IMR-90 (cell line): ENCODE measurements around the gene PLEKHO2. TPM values are rescaled to one million over a fixed set of nuclear protein-coding genes. Genes with fewer than 3 reads are reported as not detected.

Source experiments
- ATAC-seq: fragments of 200-7000 bp; cut with Tn5 transposase; 2 replicates; pipeline ENCODE4 v1.9.1; 2020; ENCODE audit warnings: low read depth, mild to moderate bottlenecking, moderate library complexity
- BruUV-seq: library from RNA; stranded (reverse); fragments of 400-500 nt; replicated peaks from 2 replicates; lab custom pipeline; 2021; lab: Mats Ljungman, UMichigan
- CTCF ChIA-PET: fragments of 300-600 bp; formaldehyde crosslinking; extraction: SDS; loops from one replicate; lab custom pipeline; 2021; ENCODE audit warnings: antibody characterized with exemption; lab: Yijun Ruan, JAX
- POLR2A ChIA-PET: fragments of 300-600 bp; sonication (Branson Sonifier 250); formaldehyde crosslinking; loops from one replicate; lab custom pipeline; 2022; ENCODE audit warnings: antibody characterized with exemption; ENCODE audit not compliant: unreplicated experiment; lab: Charles Lee
- DNase-seq: peaks from one replicate; pipeline ENCODE4 v3.0.0; 2013
- H2AFZ ChIP-seq: replicated peaks from 2 replicates; pipeline ENCODE3; 2013; ENCODE audit warnings: low read length, mild to moderate bottlenecking; ENCODE audit not compliant: poor library complexity
- H2AK5ac ChIP-seq: 2 replicates; pipeline ENCODE4 v1.6.1; 2013; ENCODE audit warnings: low read depth, low read length, inconsistent platforms
- H2AK9ac ChIP-seq: replicated peaks from 2 replicates; pipeline ENCODE3; 2013; ENCODE audit warnings: mild to moderate bottlenecking, low read depth, low read length, moderate library complexity; ENCODE audit not compliant: poor library complexity
- H2BK120ac ChIP-seq: 2 replicates; pipeline ENCODE4 v1.6.1; 2013; ENCODE audit warnings: low read depth, low read length, inconsistent platforms
- H2BK15ac ChIP-seq: 3 replicates; pipeline ENCODE4 v1.6.1; 2013; ENCODE audit warnings: low read depth, low read length, inconsistent platforms
- H2BK20ac ChIP-seq: 2 replicates; pipeline ENCODE4 v1.6.1; 2013; ENCODE audit warnings: low read depth, mild to moderate bottlenecking, inconsistent platforms, low read length, moderate library complexity
- H2BK5ac ChIP-seq: 2 replicates; pipeline ENCODE4 v1.6.1; 2013; ENCODE audit warnings: mild to moderate bottlenecking, low read depth, low read length, inconsistent platforms; ENCODE audit not compliant: poor library complexity, severe bottlenecking
- H3K14ac ChIP-seq: replicated peaks from 2 replicates; pipeline ENCODE4 v1.6.1; 2013; ENCODE audit warnings: low read depth, low read length, inconsistent platforms
- H3K18ac ChIP-seq: 2 replicates; pipeline ENCODE4 v1.6.1; 2013; ENCODE audit warnings: low read depth, low read length, control low read depth
- H3K23ac ChIP-seq: 2 replicates; pipeline ENCODE4 v1.6.1; 2013; ENCODE audit warnings: low read depth, low read length, inconsistent platforms
- H3K27ac ChIP-seq: 2 replicates; pipeline ENCODE4 v1.5.1; 2013; ENCODE audit warnings: mild to moderate bottlenecking, control low read depth, low read length; ENCODE audit not compliant: insufficient read depth
- H3K27me3 ChIP-seq: 2 replicates; pipeline ENCODE4 v1.6.1; 2013; ENCODE audit warnings: low read length; ENCODE audit not compliant: control insufficient read depth, insufficient read depth
- H3K36me3 ChIP-seq: 2 replicates; pipeline ENCODE4 v1.6.1; 2013; ENCODE audit warnings: low read length, mixed read lengths; ENCODE audit not compliant: control insufficient read depth, insufficient read depth
- H3K4ac ChIP-seq: 2 replicates; pipeline ENCODE4 v1.6.1; 2013; ENCODE audit warnings: low read depth, low read length, inconsistent platforms
- H3K4me1 ChIP-seq: 2 replicates; pipeline ENCODE4 v1.6.1; 2013; ENCODE audit warnings: low read length, mixed read lengths; ENCODE audit not compliant: control insufficient read depth, insufficient read depth
- H3K4me2 ChIP-seq: 2 replicates; pipeline ENCODE4 v1.6.1; 2013; ENCODE audit warnings: low read depth, mild to moderate bottlenecking, control low read depth, low read length, moderate library complexity
- H3K4me3 ChIP-seq: 2 replicates; pipeline ENCODE4 v1.5.1; 2013; ENCODE audit warnings: low read depth, mild to moderate bottlenecking, control low read depth, low read length, moderate library complexity; ENCODE audit not compliant: insufficient read depth
- H3K56ac ChIP-seq: 2 replicates; pipeline ENCODE4 v1.6.1; 2013; ENCODE audit warnings: low read length, inconsistent platforms; ENCODE audit not compliant: insufficient read depth; ENCODE audit errors: extremely low read depth
- H3K79me1 ChIP-seq, 2 experiments: 2 replicates each; pipeline ENCODE4 v1.6.1; 2013; ENCODE audit warnings: low read length in 2 of 2, inconsistent platforms in 1 of 2, low read depth in 1 of 2
- H3K9ac ChIP-seq: 2 replicates; pipeline ENCODE4 v1.6.1; 2013; ENCODE audit warnings: low read depth, low read length, control low read depth
- H3K9me1 ChIP-seq: 2 replicates; pipeline ENCODE4 v1.6.1; 2013; ENCODE audit warnings: low read length, inconsistent platforms; ENCODE audit not compliant: insufficient read depth
- H3K9me3 ChIP-seq: 2 replicates; pipeline ENCODE4 v1.6.1; 2013; ENCODE audit warnings: low read length; ENCODE audit not compliant: control insufficient read depth, insufficient read depth
- H4K20me1 ChIP-seq: 2 replicates; pipeline ENCODE4 v1.6.1; 2013; ENCODE audit warnings: low read length, inconsistent platforms; ENCODE audit not compliant: insufficient read depth
- H4K5ac ChIP-seq: 2 replicates; pipeline ENCODE4 v1.6.1; 2013; ENCODE audit warnings: mild to moderate bottlenecking, low read depth, low read length, control low read depth
- H4K8ac ChIP-seq, 2 experiments: 2 replicates each; pipeline ENCODE4 v1.6.1; 2013; ENCODE audit warnings: low read depth in 2 of 2, low read length in 2 of 2, control low read depth in 1 of 2, inconsistent platforms in 1 of 2
- H4K91ac ChIP-seq: 2 replicates; pipeline ENCODE4 v1.6.1; 2013; ENCODE audit warnings: low read depth, low read length, inconsistent platforms; ENCODE audit not compliant: insufficient read depth
- FOS ChIP-seq: fragments of 150-350 bp; IDR thresholded peaks from 2 replicates; pipeline ENCODE4 v1.6.1; 2016; ENCODE audit warnings: low read depth, low read length
- MAZ ChIP-seq: IDR thresholded peaks from 2 replicates; pipeline ENCODE4 v1.6.1; 2012; ENCODE audit warnings: low read depth, mild to moderate bottlenecking, low read length, improper control_type of control experiment, moderate library complexity, borderline replicate concordance
- NFE2L2 ChIP-seq: fragments of 150-350 bp; IDR thresholded peaks from 2 replicates; pipeline ENCODE4 v1.6.1; 2016; ENCODE audit warnings: low read depth, mild to moderate bottlenecking, low read length
- WGBS, 2 experiments: methylation state at CpG; one replicate each; pipeline versions ENCODE4 v1.1.5 to v1.1.7; 2013; ENCODE audit warnings: missing lambda C conversion rate in 2 of 2; ENCODE audit not compliant: insufficient read length in 1 of 2; ENCODE audit errors: extremely low coverage in 2 of 2; 5-methylcytosine and 5-hydroxymethylcytosine counted together
- dilution Hi-C: fragments of 300-500 bp; cut with HindIII; formaldehyde crosslinking; loops from one replicate; pipeline ENCODE4 v1.14.3; 2018; ENCODE audit warnings: low sequenced_read_pairs; ENCODE audit not compliant: unreplicated experiment
- in situ Hi-C: fragments of 300-500 bp; cut with MboI; formaldehyde crosslinking; loops from 3 replicates; pipeline ENCODE4 v1.14.3; 2019; ENCODE audit warnings: low sequenced_read_pairs, inconsistent platforms, mixed read lengths
- intact Hi-C: fragments of 100-400 bp; cut with micrococcal nuclease; formaldehyde crosslinking; loops from 2 replicates; pipeline ENCODE4 v1.10.0; 2022
- polyA plus RNA-seq, 3 experiments: library from polyadenylated mRNA; depleted of rRNA; stranded (reverse); fragments of >200 nt; gene quantifications; 2 replicates each; pipeline ENCODE4 v1.2.3, GENCODE V29; 2012; ENCODE audit warnings: low replicate concordance in 1 of 3
- total RNA-seq: library from RNA; depleted of rRNA; stranded (reverse); fragments of >200 nt; gene quantifications from 2 replicates; pipeline ENCODE4 v1.2.3, GENCODE V29; 2012

PLEKHO2 gene
- total and polyA plus RNA-seq, 2 of the 4 experiments (the other 2 are of a cell fraction), result 19.0 to 22.5 TPM

- no peaks in the 10 kb centered on the region for H3K9me3 ChIP-seq
- ATAC-seq (no peak), DNase-seq (peak; percentile 34)
- H3K79me1 ChIP-seq, result peaks cover 18 to 82% of the 10 kb centered on the region in 2 experiments
- no peak overlapping the region for H3K9ac ChIP-seq
- peaks cover 37% of the 10 kb centered on the region for H3K36me3 ChIP-seq
- no peak overlapping the region for H3K4me3 ChIP-seq
- no peak overlapping the region for H2AK9ac ChIP-seq
- H2AFZ ChIP-seq, result no peak overlapping the region
- 79% methylated on average over 5 of the region's 8 CpGs; no CpG with 5 or more reads in 1 of the 2 experiments for WGBS, 2 experiments
- H3K27me3 ChIP-seq, result no peaks in the 10 kb centered on the region
- no peak for TF ChIP-seq NFE2L2
- no peak for TF ChIP-seq FOS
- TF ChIP-seq MAZ, result no peak
- peak overlapping the region; percentile 7; the same call in 1 of the 2 replicates for H3K4me2 ChIP-seq
- ChIA-PET POLR2A (interaction anchor here (0.6 kb wide), 1 partner anchor 11 kb away, joined by 4 read pairs; no protein-coding TSS in a partner anchor), CTCF (no interaction called here)
- peak overlapping the region; percentile 59 for H3K23ac ChIP-seq
- H3K56ac ChIP-seq, result no peak overlapping the region
- H4K91ac ChIP-seq, result 0 out of 2 replicates have a peak overlapping the region, but pooled peaks have one; percentile 38
- no peak overlapping the region; a peak in 1 of 4 replicates for H4K8ac ChIP-seq
- H4K20me1 ChIP-seq, result peaks cover 64% of the 10 kb centered on the region
- H2BK5ac ChIP-seq, result peak overlapping the region; percentile 49
- peak overlapping the region; percentile 27; the same call in 1 of the 2 replicates for H3K27ac ChIP-seq
- no peak overlapping the region for H2BK15ac ChIP-seq
- H2BK20ac ChIP-seq, result no peak overlapping the region
- intact Hi-C loops (no loop called here), in situ Hi-C loops (no loop called here), dilution Hi-C loops (no loop called here)
- H2AK5ac ChIP-seq, result peak overlapping the region; percentile 36; the same call in 1 of the 2 replicates
- peak overlapping the region; percentile 73 for H3K14ac ChIP-seq
- BruUV-seq, result no TSS peak
- no peak overlapping the region; the same call in 1 of the 2 replicates for H4K5ac ChIP-seq
- 0 out of 2 replicates have a peak overlapping the region, but pooled peaks have one; percentile 20 for H3K4ac ChIP-seq
- H2BK120ac ChIP-seq, result no peak overlapping the region
- no peak overlapping the region for H3K18ac ChIP-seq
- peaks cover 43% of the 10 kb centered on the region for H3K4me1 ChIP-seq
- H3K9me1 ChIP-seq, result peaks cover 47% of the 10 kb centered on the region
Measured at GRCh38 chr15:64847876-64848716, 6.4 kb downstream of the PLEKHO2 start.
